T-helper 1 cell treated with Interleukin-12 subunit alpha and Interleukin-12 subunit beta and Interleukin-4 antibody, amounts not matched to agents 30 μg/mL and 1 μg/mL, for 36 hours (primary cell): ENCODE measurements around the gene FAM136A.

Source experiments
- H3K27ac Mint-ChIP-seq: one replicate; pipeline ENCODE4 v1.8.0; 2021; ENCODE audit warnings: mild to moderate bottlenecking, mixed read lengths
- H3K27me3 Mint-ChIP-seq: one replicate; pipeline ENCODE4 v1.8.0; 2021; ENCODE audit warnings: low read depth, mixed read lengths
- H3K36me3 Mint-ChIP-seq: one replicate; pipeline ENCODE4 v1.8.0; 2021; ENCODE audit warnings: low read depth, mixed read lengths
- H3K4me1 Mint-ChIP-seq: one replicate; pipeline ENCODE4 v1.8.0; 2021; ENCODE audit warnings: low read depth, mixed read lengths
- H3K4me3 Mint-ChIP-seq: one replicate; pipeline ENCODE4 v1.8.0; 2021; ENCODE audit warnings: mild to moderate bottlenecking, moderate library complexity, mixed read lengths
- H3K9me3 Mint-ChIP-seq: one replicate; pipeline ENCODE4 v1.8.0; 2021; ENCODE audit warnings: mixed read lengths

FAM136A gene

DNA sequence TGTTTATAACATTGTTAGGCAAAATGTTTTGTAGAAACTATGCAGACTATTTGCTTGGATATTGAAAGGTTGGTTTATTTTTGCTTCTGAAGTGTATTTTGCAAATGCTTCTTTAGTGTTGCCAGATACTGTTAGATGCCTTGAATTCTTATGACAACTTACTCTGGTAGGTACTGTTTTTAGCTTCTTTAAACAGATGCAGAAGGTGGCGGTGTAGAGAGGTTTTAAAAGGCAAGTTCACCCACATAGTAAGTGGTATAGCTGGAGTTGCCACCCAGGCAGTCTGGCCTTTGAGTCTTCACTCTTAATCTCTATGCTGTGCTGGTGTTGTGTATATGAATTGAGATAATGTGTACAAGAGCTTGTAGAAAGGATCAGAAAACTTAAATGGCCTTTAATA, 40.4 kb downstream of the FAM136A start:
- peaks cover 24% of the 10 kb centered on the region for H3K4me1 Mint-ChIP-seq
- no peaks in the 10 kb centered on the region for H3K9me3 Mint-ChIP-seq
- H3K4me3 Mint-ChIP-seq: no peak overlapping the region
- no peaks in the 10 kb centered on the region for H3K27me3 Mint-ChIP-seq
- peaks cover 18% of the 10 kb centered on the region for H3K36me3 Mint-ChIP-seq
- H3K27ac Mint-ChIP-seq: no peak overlapping the region

DNA sequence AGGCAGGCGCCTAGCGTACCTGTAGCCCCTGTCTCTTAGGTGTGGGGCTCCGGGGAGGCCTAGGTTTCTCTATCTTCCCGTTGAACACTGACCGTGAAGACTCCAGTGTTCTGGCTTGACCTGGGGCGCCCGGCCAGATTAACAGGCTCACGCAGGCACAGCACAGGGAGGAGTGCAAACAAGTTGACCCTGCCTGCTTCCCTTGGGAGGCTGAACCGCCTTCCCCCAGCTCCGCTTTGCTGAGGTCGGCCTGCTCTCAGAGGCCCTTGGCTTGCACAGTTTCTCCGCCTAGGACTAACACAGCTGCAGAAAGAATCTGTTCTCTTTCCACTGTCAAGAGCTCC, 43.4 kb downstream of the FAM136A start:
- peaks cover 22% of the 10 kb centered on the region for H3K4me1 Mint-ChIP-seq
- peak overlapping the region; percentile 86 for H3K4me3 Mint-ChIP-seq
- H3K9me3 Mint-ChIP-seq: no peaks in the 10 kb centered on the region
- H3K27me3 Mint-ChIP-seq: no peaks in the 10 kb centered on the region
- H3K27ac Mint-ChIP-seq: no peak overlapping the region
- peaks cover 11% of the 10 kb centered on the region for H3K36me3 Mint-ChIP-seq

- H3K9me3 Mint-ChIP-seq: no peaks in the 10 kb centered on the region
- H3K4me1 Mint-ChIP-seq: peaks cover 12% of the 10 kb centered on the region
- peak overlapping the region; percentile 47 for H3K4me3 Mint-ChIP-seq
- H3K27me3 Mint-ChIP-seq: no peaks in the 10 kb centered on the region
- H3K36me3 Mint-ChIP-seq: peaks cover 4% of the 10 kb centered on the region
- H3K27ac Mint-ChIP-seq: no peak overlapping the region
These were observed 46.1 kb downstream of the FAM136A start for GRCh38 chr2:70255637-70256314.

DNA sequence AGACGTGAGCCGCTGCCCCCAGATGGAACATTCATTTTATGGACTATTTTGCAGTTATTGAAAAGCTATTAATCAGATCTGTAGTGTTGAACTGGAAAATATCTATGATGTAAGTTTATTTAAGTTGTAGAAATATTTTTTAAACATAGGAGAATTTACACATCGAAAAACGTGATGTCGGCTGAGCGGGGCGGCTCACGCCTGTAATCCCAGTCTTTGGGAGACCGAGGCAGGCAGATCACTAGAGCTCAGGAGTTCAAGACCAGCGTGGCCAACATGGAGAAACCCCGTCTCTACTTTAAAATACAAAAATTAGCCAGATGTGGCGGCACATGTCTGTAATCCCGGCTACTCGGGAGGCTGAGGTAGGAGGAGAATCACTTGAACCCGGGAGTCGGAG, 51.4 kb downstream of the FAM136A start:
- peaks cover 9% of the 10 kb centered on the region for H3K36me3 Mint-ChIP-seq
- peaks cover 17% of the 10 kb centered on the region for H3K4me1 Mint-ChIP-seq
- peaks cover 6% of the 10 kb centered on the region for H3K27me3 Mint-ChIP-seq
- no peaks in the 10 kb centered on the region for H3K9me3 Mint-ChIP-seq
- no peak overlapping the region for H3K4me3 Mint-ChIP-seq
- H3K27ac Mint-ChIP-seq: no peak overlapping the region

DNA sequence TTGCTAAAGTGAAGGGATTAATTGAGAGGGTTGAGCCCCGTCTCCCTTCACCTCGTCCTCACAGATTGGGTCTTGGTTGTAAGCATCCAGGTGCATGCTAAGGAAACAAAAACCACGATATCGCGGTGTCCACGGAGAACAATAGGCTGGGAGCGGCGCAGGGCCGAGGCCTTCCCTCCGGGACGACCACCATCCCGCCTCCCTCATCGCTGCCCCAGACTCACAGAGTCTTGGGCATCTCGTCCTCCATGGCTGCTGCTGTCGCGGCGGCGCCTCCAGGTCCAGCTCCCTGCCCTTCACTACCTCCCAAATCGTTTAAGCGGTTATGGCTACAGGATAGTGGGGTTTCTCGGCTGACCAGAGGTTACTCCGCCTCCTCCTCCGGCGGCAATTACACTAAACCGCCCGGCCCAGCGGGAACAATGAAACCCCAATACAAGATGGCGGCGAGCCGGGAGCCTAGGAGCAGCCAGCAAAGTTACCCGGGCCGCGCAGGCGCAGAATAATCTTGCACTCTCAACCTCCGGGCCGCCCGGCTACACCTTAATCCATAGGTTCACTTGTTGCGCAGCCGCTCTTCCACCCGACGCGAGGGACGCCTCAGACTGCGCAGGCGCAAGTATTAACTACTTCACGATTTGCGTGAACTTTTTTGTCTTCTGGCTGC, 53.6 kb downstream of the FAM136A start, which contains the start of gene TIA1:
TSS of gene TIA1 (minus strand) at position 448 of the 667 bp plus-strand sequence. CDS start at position 250, 198 bp downstream.
- H3K27me3 Mint-ChIP-seq: peaks cover 6% of the 10 kb centered on the region
- H3K36me3 Mint-ChIP-seq: peaks cover 13% of the 10 kb centered on the region
- peaks cover 27% of the 10 kb centered on the region for H3K4me1 Mint-ChIP-seq
- peak within 1 kb of the TSS; percentile 95 for H3K4me3 Mint-ChIP-seq
- H3K9me3 Mint-ChIP-seq: no peaks in the 10 kb centered on the region
- H3K27ac Mint-ChIP-seq: peak within 1 kb of the TSS; percentile 96

DNA sequence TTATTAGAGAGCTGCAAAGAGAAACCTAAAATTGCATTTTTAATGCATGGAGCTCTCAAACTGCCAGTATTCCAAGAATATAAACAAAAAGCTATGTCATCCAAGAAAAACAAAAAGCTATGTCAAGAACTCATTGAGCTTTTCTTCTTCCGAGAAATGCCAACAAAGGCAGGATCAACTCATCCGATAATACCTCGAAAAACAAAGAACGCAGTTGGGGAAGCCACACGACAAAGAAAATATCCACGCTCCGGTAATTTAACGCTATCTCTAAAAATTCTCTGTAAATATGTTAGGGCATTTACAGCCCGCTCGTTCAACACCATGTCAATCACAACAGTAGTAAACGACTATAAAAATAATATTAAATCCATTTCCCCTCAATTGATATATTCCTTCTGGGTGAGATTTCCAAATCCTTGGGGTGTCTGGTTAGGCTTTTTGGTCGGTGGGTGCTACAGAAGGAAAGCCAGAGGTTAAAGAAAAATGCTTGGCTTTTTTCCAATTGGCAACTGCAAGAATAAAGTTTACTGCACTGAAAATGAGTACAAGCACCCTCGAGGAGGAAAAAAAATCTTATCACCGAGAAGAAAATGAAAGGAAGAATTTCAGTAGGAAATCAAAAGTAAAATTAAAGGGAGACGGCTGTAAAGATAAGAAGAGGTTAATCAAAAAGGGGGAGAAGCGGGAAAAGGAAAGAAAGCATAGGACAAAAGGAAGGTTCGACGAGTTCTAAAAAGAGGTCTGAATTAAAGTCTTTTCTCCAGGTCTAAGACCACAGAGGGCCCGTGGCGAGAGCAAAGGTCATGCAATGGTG, 54.3 kb downstream of the FAM136A start:
- Mint-ChIP-seq H3K36me3 (peaks cover 13% of the 10 kb centered on the region), H3K4me3 (peak overlapping the region; percentile 95), H3K4me1 (peaks cover 30% of the 10 kb centered on the region), H3K27me3 (peaks cover 6% of the 10 kb centered on the region), H3K9me3 (no peaks in the 10 kb centered on the region), H3K27ac (peak overlapping the region; percentile 96)
